ENCODE measurements around the gene KIF26B.

The KIF26B gene

GRCh38 chr1:245173446-245174211, 18.8 kb downstream of the KIF26B start:
- no peak for DNase-seq

- no peak for DNase-seq
Observed at GRCh38 chr1:245177071-245177900, 22.5 kb downstream of the KIF26B start.

- DNase-seq = no peak
Observed at GRCh38 chr1:245179706-245180105, 24.9 kb downstream of the KIF26B start.

GRCh38 chr1:245180496-245181157, 25.8 kb downstream of the KIF26B start:
- peak; percentile 59 for DNase-seq

GRCh38 chr1:245181158-245181517, 26.4 kb downstream of the KIF26B start:
- DNase-seq = no peak

GRCh38 chr1:245182028-245182427, 27.2 kb downstream of the KIF26B start:
- no peak for DNase-seq

- DNase-seq = no peak
Observed at GRCh38 chr1:245183429-245183828, 28.6 kb downstream of the KIF26B start.

- DNase-seq = no peak
Observed at GRCh38 chr1:245184779-245185178, 30.0 kb downstream of the KIF26B start.

GRCh38 chr1:245188403-245188802, 33.6 kb downstream of the KIF26B start:
- DNase-seq = peak; percentile 24

- no peak for DNase-seq
Observed at GRCh38 chr1:245195398-245195797, 40.6 kb downstream of the KIF26B start.

GRCh38 chr1:245197121-245197520, 42.3 kb downstream of the KIF26B start:
- DNase-seq = no peak

GRCh38 chr1:245197911-245198379, 43.2 kb downstream of the KIF26B start:
- no peak for DNase-seq

GRCh38 chr1:245198748-245199516, 44.1 kb downstream of the KIF26B start:
- no peak for DNase-seq

GRCh38 chr1:245200146-245200545, 45.4 kb downstream of the KIF26B start:
- no peak for DNase-seq

- no peak for DNase-seq
Observed at GRCh38 chr1:245201201-245201600, 46.4 kb downstream of the KIF26B start.

GRCh38 chr1:245201827-245202226, 47.0 kb downstream of the KIF26B start:
- no peak for DNase-seq

GRCh38 chr1:245205396-245205795, 50.6 kb downstream of the KIF26B start:
- no peak for DNase-seq

- no peak for DNase-seq
Observed at GRCh38 chr1:245205864-245206263, 51.1 kb downstream of the KIF26B start.

- no peak for DNase-seq
Observed at GRCh38 chr1:245207056-245207638, 52.4 kb downstream of the KIF26B start.

- DNase-seq = no peak
Observed at GRCh38 chr1:245207801-245208200, 53.0 kb downstream of the KIF26B start.

- DNase-seq = no peak
Observed at GRCh38 chr1:245209658-245210435, 55.1 kb downstream of the KIF26B start.

Data from GF-D8 (cell line).